Measurements from ENCODE around the gene FAM50A.
A peak's percentile ranks its signal among the peaks of the same experiment; 100 is the strongest.

The FAM50A gene

DNA sequence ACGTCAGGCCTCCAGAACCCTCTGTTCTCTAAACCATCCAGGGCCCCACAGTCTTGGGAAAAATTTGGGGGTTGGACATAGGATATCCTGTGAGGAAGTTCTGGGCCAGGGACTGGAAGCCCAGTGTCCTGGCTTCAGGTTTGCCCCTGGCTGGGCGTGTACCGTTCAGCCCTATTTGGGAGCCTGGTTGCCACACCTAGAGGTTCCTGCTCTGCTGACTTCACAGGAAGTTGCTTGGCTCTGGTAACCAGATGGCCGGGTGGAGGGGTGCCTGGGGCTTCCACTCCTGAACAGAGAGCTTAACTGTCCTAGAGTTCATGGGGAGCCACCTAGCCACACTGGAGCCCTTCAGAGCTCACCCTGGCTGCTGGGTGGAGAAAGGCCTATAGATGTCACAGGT, 31.5 kb upstream of the FAM50A start:
- peak; percentile 43 for DNase-seq (ENCODE audit: low spot score)

DNA sequence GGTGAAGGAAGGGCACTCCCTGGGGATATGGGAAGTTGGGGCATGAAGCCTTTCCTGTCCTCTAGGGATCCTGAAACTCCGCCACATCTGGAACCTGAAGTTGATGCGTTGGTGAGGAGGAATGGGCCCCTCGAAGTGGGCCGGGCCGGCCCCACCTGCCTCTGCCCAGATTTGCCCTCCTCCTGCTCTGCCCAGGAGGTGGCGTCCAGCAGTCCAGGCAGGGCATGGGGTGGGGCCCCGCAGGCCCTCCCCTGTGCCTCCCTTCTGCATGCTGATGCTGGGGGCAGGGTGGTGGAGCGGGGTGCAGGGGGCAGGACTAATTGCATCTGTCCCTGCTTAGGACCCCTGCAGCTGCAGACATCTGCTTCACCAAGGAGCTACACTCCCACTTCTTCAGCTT, 30.8 kb upstream of the FAM50A start:
- DNase-seq (ENCODE audit: low spot score): no peak

DNA sequence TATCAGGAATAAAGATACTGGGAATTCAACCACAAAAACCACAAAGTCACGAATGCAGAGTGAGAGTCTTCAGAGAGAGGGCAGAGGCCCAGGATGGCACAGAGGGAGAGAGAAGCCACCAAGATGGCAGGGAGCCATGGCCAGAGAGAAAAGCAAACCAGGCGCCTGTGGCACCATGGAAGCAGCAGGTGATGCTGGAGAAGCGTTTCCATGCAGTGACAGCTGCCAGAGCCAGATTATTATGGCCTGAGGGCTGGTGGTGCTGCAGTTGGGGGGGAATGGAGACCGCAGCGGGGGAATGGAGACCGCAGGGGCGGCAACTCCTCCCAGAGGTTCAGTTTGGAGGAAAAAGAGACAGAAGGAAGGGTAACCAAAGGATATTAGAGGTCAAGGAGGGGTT, 26.8 kb upstream of the FAM50A start:
- DNase-seq (ENCODE audit: low spot score): no peak

DNA sequence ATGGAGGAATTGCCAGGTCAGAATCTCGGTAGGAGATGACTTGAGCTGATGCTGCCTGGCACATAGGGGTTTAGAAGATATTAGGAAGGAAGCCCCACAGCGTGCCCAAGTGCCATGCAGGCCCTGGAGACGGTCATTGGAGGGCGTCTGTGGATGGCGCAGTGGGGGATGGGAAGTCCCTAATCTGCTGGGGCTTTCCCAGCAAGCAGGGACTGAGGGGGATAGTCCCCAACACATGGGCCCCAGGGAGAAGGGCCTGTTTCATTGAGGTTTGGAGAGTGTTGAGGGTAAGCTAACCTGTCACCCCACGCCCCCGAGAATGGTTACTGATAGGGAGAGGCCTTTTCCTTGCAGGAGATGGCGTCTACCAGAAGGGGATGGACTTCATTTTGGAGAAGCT, 24.8 kb upstream of the FAM50A start:
- no peak for DNase-seq (ENCODE audit: low spot score)

DNA sequence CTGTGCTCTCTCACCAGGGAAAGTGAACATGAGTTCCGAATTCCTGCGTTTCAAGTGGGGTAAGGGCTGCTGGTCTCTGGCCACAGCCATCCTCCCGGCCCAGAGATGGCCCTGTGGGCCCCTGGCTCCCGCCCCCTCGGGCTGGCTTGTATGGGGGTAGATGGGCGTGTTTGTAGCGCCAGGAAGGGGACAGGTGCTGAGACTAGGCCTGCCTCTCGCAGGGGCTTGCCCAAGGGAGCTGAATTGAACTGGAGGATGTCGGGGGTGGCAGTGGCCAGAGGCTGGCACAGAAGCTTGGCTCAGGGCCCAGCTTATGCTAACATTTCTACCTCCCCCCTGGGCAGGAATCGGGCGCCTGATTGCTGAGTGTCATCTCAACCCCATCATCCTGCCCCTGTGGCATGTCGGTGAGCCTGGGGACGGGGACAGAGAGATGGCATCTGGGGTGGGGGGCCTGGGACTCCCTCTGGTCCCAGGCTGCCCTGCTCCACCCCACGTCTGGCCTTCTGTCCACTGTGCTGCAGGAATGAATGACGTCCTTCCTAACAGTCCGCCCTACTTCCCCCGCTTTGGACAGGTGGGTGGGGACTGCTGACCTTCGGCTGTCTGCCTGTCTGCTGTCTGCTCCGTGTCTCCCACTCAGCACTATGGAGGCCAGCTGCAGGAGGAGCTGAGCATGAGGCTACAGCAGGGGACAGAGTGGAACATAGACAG, 24.1 kb upstream of the FAM50A start:
- DNase-seq (ENCODE audit: low spot score): no peak

DNA sequence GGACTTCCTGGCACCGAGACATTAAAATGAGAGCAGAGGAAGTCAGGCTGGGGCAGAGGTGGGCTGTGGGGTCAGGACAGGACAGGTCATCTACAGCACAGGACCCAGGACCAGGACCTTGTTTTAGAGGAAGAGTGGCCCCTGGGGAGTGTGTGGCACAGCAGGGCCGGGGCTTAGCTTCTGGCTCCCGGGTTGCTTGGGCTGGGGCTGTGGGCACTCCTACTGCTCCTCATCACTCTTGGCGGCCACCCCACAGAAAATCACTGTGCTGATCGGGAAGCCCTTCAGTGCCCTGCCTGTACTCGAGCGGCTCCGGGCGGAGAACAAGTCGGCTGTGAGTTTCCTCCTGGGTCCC, 23.6 kb upstream of the FAM50A start:
- DNase-seq (ENCODE audit: low spot score): no peak

DNA sequence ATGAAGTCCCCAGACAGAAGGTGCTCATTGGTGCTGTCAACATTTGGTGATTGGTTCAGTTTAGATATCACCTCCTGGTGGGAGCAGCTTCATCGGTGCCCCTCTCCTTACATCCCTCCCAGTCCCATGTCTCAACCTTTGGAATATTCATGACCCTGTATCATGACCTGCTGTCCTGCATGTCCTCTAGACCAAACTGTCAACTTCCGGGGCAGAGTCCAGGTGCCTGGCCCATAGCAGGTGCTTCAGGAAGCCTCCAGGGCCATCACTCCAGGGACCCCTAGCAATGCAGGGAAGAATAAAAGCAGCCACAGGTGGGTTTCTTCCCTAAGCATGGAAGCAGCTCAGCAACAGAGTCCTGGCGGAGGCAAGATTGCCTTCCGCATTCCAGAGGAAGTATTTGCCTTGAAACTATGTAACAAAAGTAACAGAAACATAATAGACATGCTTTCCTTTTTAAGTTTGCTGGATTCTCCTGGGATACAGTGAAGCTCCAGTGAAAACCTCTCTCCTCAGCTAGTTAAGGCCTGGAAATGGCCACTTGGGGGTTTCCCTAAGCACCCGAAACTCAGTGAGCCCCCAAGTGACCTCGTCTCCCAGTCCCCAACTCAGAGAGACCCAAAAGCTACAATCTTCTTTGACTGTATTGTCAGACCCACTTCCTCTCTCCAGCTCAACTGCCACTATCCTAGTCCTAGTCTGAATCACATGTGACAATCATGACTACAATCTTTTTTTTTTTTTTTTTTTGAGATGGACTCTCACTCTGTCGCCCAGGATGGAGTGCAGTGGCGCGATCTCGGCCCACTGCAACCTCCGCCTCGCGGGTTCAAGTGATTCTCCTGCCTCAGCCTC, 16.8 kb upstream of the FAM50A start:
- no peak for DNase-seq (ENCODE audit: low spot score)

DNA sequence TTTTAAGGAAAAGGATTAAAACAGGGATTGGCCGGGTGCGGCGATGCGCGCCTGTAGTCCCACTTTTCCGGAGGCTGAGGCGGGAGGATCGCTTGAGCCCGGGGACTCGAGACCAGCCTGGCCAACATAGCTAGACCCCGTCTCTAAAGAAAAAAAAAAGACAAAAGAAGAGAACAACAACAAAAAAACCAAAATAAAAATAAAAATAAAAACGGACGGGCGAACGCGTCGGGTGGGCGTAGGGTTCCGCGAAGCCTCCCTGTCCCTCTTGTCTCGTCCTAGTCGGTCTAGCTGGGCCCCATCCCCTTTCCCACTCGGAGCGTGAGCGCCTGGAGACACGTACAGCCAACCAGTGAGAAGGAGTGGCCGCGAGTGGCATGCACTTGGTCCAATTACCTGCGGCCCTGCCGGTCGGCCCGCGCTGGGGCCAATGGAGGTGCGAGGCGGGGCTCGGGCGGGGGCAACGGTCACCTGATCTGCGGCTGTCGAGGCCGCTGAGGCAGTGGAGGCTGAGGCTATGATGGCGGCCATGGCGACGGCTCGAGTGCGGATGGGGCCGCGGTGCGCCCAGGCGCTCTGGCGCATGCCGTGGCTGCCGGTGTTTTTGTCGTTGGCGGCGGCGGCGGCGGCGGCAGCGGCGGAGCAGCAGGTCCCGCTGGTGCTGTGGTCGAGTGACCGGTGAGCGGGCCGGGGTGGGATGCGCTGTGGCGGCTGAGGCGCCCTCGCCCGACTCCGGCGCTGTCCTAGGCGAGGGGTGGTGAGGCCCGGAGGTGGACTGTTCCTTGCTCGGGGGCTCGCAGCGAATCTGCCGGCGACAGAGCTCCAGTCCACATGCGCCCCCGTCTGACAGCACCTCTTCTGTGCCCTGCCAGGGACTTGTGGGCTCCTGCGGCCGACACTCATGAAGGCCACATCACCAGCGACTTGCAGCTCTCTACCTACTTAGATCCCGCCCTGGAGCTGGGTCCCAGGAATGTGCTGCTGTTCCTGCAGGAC, 15.5 kb upstream of the FAM50A start, which contains the start of gene ATP6AP1:
Gene ATP6AP1 (plus strand): TSS at position 502 of the 996 bp plus-strand sequence. CDS start 16 bp downstream, at position 518.
- DNase-seq (ENCODE audit: low spot score): peak; percentile 90

DNA sequence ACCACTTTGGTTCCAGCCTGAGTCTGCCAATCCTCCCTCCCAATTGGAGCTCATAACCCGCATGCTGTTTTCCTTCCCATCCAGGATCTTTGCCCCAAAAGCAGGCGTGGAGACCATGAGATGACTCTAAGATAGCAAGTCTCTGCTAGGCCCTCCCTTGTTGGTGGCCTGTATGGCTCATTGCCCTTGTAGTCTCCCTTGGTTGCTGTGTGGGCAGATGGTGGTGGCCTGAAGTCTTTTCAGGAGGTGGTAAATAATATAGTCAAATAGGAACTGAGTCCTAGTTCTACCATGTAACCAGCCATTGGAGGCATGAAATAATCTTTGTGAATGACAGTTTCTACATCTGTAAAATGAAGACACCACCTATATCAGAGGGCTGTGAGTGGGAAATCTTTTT, 14.2 kb upstream of the FAM50A start:
- DNase-seq (ENCODE audit: low spot score): no peak

DNA sequence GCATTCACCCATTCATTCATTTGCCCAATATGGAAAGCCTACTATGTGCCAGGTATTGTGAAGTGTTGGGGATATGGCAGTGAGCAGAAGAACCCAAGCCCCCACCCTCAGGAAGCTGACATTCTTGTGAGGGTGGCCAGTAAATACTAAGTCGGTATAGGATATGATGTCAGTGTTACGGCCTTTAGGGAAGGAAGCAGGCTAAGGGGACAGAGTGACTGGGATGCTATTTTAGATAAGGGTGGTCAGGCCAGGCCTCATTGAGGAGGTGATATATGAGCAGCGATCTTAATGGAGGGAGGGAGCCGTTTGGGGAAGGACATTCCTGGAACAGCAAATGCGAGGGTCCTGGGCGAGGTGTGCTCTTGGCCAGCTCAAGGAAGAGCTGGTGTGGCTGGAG, 13.5 kb upstream of the FAM50A start:
- no peak for DNase-seq (ENCODE audit: low spot score)

DNA sequence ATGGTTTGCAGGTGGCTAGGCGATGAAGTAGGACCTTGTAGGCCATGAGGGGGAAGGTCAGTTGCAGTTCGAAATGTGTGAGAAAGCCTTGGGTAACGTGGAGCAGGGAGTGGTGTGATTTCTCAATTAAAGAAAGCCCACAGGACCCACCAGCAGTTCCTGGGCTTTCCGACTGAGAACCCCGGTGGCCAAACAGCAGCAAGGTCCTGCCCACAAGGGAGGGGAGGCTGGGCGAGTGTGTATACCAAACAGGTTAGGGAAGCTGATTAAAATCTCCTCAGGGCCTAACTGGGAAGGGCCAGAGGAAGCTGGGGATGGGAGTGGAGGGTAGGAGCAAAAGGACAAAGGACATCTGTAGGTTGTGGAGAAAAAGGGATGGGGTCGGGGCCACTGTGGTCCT, 13.0 kb upstream of the FAM50A start:
- DNase-seq (ENCODE audit: low spot score): no peak

DNA sequence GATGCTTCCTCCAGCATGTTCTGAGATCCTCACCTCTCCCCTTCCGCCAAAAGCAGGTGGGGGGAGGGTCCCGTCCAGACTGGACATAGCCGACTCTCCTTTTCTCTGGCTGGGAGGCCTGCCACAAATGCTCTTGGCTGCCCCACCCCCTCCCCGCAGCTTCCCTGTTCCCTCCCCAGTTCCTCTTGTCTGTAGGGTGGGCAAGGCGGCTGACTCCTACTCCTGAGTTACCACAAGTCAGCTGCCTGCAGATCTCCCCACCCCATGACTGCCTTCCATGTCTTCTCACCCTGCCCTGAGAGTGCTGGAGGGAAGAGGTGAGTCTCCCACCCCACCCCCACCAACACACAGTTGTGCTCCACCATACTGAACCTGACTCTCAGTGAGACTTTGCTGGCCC, 12.6 kb upstream of the FAM50A start:
- DNase-seq (ENCODE audit: low spot score): no peak

DNA sequence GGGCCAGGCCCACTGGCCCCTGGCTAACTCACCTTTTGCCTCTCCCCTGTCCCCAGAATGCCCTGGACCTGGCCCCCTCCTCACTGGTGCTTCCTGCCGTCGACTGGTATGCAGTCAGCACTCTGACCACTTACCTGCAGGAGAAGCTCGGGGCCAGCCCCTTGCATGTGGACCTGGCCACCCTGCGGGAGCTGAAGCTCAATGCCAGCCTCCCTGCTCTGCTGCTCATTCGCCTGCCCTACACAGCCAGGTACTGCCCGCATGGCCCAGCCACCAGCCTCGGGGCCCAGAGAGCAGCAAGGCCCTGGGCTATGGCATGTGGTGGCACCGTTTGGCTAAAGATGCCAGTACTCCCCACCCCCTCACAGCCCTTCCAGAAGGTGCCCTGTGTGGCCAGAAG, 11.7 kb upstream of the FAM50A start:
- no peak for DNase-seq (ENCODE audit: low spot score)

DNA sequence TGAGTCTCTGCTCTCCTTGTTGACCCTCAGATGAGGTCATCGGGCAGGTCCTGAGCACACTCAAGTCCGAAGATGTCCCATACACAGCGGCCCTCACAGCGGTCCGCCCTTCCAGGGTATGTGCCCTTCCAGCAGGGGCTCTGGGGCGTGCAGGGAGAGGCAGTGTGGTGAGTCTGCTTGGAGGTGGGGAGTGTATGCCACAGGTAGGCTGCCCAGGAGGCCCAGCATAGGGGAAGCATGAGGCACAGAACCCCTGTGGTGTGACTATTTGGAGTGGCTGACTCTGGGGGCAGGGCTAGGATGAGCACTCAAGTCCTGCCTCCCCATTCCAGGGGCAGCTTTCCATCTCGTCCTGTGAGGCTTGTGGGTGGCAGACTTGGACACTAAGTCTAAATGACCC, 10.3 kb upstream of the FAM50A start:
- DNase-seq (ENCODE audit: low spot score): no peak

DNA sequence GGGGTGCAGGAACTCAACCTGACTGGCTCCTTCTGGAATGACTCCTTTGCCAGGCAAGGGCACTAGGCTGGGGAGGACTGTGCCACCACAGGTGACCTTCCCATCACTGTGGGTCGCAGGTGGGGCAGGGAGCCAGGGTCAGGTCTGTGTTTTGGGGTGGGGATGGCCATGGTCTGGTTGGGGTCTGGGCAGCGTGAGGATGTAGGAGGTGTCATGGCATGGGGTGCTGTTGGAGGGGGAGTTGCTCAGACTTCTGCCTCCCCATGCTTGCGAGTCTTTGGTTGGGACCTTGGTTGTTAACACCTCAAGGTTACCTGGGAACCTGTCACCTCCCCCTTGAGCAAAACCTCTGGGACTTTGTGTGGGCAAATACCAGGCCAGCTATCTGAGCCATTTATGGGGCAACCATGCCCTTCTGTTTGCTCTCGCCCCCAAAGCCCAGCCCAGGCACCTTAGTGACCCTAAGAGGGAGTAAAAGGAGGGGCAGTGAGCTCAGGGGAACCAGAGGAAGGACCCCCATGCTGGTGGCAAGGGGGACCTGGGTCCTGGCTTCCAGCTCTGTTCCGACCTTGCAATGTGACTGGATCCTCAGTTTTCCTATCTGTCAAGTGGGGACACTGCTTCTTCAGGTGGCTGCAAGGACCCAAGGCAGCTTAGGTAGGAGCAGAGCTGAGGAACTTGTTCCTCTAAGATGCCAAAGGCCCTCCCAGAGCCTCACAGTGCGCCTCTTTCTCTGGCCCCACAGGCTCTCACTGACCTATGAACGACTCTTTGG, 9.4 kb upstream of the FAM50A start:
- no peak for DNase-seq (ENCODE audit: low spot score)

DNA sequence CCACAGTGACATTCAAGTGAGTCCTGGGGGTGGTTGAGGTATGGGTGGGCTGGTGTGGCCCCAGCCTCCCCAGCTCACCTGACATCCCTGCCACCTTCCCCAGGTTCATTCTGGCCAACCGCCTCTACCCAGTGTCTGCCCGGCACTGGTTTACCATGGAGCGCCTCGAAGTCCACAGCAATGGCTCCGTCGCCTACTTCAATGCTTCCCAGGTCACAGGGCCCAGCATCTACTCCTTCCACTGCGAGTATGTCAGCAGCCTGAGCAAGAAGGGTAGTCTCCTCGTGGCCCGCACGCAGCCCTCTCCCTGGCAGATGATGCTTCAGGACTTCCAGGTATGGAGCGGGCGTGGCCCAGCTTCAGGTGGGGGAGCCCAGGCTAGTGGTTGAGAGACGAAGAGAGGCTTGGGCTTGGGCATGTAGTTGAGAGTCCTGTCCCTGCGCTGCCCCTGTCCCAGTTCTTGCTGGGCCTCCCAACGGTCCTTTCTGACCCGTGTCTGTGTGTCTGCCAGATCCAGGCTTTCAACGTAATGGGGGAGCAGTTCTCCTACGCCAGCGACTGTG, 8.7 kb upstream of the FAM50A start:
- no peak for DNase-seq (ENCODE audit: low spot score)

DNA sequence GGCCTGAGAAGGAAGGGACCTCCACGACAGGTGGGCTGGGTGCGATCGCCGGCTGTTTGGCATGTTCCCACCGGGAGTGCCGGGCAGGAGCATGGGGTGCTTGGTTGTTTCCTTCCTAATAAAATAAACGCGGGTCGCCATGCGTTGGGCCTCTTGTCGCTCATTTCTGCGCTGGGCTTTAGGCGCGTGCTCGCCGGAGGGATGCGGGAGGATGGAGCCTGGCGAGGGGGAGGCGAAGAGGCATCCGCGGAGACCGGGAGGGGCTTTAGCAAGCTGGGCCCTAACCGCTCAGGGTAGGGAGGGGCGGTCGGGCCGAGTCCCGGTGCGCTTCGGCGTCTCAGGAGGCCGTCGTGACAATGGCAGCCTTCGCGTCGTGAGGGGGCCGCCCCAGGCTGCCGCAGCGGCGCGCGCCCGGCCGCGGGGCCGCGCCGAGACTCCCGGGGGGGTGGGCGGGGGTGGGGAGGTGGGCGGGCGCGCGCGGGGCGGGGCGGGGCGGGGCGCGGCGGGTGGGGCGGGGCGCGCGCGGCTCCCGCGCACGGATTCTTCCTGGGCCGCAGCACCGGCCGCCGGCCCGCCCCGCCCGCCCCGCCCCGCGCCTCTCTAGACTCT, 7.5 kb upstream of the FAM50A start:
- DNase-seq (ENCODE audit: low spot score): peak; percentile 50

DNA sequence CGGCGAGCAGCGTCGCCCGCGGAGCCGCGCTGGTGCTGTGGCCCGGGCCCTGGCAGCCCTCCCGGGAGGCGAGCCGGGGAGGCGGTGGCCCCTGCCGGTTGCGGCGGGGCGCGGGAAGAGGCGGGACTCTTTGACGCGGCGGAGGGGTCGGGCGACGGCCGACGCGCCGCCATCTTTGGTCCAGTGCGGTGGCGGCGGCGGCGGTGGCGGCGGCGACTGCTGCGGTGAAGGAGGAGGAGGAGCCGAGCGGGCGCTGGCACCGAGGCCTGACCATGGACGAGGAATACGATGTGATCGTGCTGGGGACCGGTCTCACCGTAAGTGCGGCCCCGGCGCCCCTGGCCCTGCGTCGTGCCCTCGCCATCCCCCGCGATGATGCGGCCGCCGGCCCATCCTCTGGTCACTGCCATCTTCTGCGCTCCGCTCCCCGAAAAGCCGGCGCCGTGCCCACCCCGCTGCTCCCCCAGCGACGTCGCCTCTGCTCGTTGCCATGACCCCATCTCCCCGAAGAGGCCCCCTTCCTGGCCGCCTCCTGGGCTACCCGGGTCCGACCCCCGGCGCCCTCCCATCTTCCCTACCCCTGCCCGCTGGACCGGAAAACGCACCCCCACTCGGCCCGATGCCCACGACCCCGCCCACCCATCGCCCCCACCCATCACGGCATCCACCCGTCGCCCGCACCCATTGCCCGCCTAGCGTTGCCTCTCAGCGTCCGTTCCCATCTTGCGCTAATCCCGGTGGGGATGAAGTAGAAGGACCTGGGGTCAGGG, 6.8 kb upstream of the FAM50A start, which contains the start of gene GDI1:
Gene GDI1 (plus strand): TSS at position 172 of the 770 bp plus-strand sequence. CDS start 101 bp downstream, at position 273.
- DNase-seq (ENCODE audit: low spot score): peak; percentile 55

DNA sequence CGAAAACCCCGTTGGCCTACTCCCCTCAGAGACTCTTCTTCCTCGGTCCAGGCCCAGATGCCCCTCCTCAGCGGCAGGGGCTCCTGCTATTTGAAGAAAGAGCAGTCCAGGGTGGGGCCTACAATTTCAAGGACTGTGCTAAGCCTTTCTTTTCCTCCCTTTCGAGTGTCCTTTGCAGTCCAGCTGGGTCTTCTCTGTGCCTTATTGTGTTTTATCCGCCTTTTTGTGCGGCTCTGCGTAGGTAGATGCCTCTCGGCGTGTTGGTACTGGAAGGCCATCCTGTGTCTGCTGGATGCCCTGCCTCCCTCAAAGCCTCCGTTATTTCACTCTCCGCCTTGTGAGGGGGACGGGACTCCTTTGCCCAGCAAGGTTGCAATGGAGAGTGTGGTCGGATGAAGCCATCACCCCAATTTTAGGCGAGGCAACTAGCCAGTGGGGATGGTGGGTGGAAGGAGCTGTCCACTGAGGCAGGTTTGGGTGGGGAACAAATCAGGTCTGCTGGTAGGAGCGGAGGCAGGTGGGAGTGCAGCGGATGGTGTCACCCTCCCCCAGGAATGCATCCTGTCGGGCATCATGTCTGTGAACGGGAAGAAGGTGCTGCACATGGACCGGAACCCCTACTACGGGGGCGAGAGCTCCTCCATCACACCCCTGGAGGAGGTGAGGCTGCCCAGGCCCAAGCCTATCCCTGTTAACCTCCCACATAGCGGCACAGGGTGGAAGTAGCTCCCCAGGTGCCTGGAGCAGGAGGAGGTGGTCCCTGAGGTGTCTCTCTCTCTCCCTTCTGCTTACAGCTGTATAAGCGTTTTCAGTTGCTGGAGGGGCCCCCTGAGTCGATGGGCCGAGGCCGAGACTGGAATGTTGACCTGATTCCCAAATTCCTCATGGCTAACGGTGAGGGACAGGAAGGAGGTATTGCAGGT, 5.7 kb upstream of the FAM50A start:
- DNase-seq (ENCODE audit: low spot score): no peak
